ENCODE data around the gene FIGNL2. TPM values are rescaled to one million over a fixed set of nuclear protein-coding genes. Genes with fewer than 3 reads are reported as not detected.

FIGNL2 gene
- total and polyA plus RNA-seq, 2 of the 4 experiments (the other 2 are of a cell fraction): under 0.01 to 0.12 TPM

DNA sequence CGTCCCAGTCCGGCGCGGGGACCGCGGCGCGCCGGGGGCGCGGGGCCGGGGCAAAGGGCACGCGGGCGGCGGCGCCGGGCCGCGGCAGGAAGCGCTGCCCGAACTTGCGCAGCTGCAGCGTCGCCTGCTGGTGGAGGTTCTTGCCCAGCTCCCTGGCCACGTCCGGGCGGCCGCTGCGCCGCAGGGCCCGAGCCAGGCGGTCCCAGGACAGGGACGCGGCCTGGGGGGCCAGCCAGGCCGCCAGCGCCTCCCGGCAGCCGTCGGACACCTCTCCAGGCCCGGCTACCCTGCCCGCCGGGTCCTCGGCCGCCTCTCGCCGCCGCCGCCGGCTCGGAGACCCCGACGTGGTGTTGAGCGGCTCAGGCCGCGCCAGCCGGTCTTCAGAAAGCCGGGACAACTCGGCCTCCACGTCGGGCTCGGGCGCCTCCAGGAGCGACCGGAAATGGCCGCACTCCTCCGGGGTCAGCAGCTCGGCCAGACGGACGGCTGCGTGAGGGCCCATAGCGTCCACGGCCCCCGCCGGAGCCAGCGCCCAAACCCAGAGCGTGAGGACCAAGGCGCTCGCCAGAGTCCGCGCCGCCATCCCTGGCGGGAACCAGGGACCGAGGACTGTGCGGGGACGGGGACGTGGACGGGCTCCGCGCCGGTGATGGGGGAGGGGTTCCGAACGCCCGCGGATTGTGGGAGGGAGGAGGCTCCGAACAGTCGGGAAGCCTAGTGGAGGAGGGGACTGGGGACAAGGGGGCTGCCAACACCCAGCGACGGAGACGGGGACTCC is 34.0 kb downstream of the FIGNL2 start:
- no TSS peak for BruUV-seq (replicated peaks)
- ChIA-PET POLR2A (ENCODE audit: unreplicated experiment) (no interaction called here), CTCF (no interaction called here)
- H2AFZ ChIP-seq (replicated peaks; ENCODE audit: low read length, poor library complexity): peak overlapping the region; percentile 91
- no peaks in the 10 kb centered on the region for H3K9me3 ChIP-seq (ENCODE audit: control insufficient read depth, insufficient read depth, low read length)
- intact Hi-C loops (cut with micrococcal nuclease): loop anchor here (2.0 to 5.0 kb wide), 3 partner anchors 222 to 390 kb away; partner anchors contain the start of genes SCN8A and SLC4A8
- no peaks in the 10 kb centered on the region; the same call in 1 of the 2 replicates for H4K20me1 ChIP-seq (ENCODE audit: insufficient read depth, low read length)
- H3K23ac ChIP-seq (ENCODE audit: low read depth, low read length): no peak overlapping the region
- no peak overlapping the region for H2AK9ac ChIP-seq (replicated peaks; ENCODE audit: low read depth, low read length, poor library complexity)
- H3K4me3 ChIP-seq (ENCODE audit: insufficient read depth, low read depth, low read length): peak overlapping the region; percentile 54
- H2BK20ac ChIP-seq (ENCODE audit: low read depth, low read length): no peak overlapping the region
- no peak overlapping the region; the same call in 1 of the 2 replicates for H3K56ac ChIP-seq (ENCODE audit: extremely low read depth, insufficient read depth, low read length)
- no peaks in the 10 kb centered on the region; the same call in 1 of the 2 replicates for H3K9me1 ChIP-seq (ENCODE audit: insufficient read depth, low read length)
- H2BK120ac ChIP-seq (ENCODE audit: low read depth, low read length): peak overlapping the region; percentile 2
- H3K27me3 ChIP-seq (ENCODE audit: control insufficient read depth, insufficient read depth, low read length): no peaks in the 10 kb centered on the region; the same call in 1 of the 2 replicates
- TF ChIP-seq RFX5 (IDR thresholded peaks at IDR 0.05; ENCODE audit: low read depth, low read length) (no peak), MAZ (IDR thresholded peaks at IDR 0.05; ENCODE audit: borderline replicate concordance, low read depth, low read length) (peak; percentile 10; the same call in 1 of the 2 replicates), SMC3 (IDR thresholded peaks at IDR 0.05; ENCODE audit: low read depth, low read length) (peak; percentile 58), RAD21 (IDR thresholded peaks at IDR 0.05; ENCODE audit: low read length) (peak; percentile 72), POLR2A (IDR thresholded peaks at IDR 0.05; ENCODE audit: low read depth, low read length) (no peak)
- TF ChIP-seq, protein P1, sequence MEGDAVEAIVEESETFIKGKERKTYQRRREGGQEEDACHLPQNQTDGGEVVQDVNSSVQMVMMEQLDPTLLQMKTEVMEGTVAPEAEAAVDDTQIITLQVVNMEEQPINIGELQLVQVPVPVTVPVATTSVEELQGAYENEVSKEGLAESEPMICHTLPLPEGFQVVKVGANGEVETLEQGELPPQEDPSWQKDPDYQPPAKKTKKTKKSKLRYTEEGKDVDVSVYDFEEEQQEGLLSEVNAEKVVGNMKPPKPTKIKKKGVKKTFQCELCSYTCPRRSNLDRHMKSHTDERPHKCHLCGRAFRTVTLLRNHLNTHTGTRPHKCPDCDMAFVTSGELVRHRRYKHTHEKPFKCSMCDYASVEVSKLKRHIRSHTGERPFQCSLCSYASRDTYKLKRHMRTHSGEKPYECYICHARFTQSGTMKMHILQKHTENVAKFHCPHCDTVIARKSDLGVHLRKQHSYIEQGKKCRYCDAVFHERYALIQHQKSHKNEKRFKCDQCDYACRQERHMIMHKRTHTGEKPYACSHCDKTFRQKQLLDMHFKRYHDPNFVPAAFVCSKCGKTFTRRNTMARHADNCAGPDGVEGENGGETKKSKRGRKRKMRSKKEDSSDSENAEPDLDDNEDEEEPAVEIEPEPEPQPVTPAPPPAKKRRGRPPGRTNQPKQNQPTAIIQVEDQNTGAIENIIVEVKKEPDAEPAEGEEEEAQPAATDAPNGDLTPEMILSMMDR (conservative IDR thresholded peaks at IDR 0.05; ENCODE audit: low read depth, low read length): peak; percentile 70
- peak overlapping the region; percentile 15; the same call in 1 of the 2 replicates for H3K4ac ChIP-seq (ENCODE audit: low read depth, low read length)
- peak; percentile 66 for DNase-seq
- no peak overlapping the region for H2BK5ac ChIP-seq (ENCODE audit: low read depth, low read length, poor library complexity, severe bottlenecking)
- peak overlapping the region; percentile 23; the same call in 1 of the 2 replicates for H3K4me2 ChIP-seq (ENCODE audit: low read depth, low read length)
- H4K5ac ChIP-seq (ENCODE audit: low read depth, low read length): peak overlapping the region; percentile 40
- no peak overlapping the region for H4K91ac ChIP-seq (ENCODE audit: insufficient read depth, low read depth, low read length)
- no peak overlapping the region for H3K18ac ChIP-seq (ENCODE audit: low read depth, low read length)
- WGBS, 2 experiments (ENCODE audit: extremely low coverage in 2 of 2, insufficient read length in 1 of 2): 8% methylated on average over 43 of the region's 100 CpGs; no CpG with 5 or more reads in 1 of the 2 experiments
- peaks cover 8% of the 10 kb centered on the region; the same call in 1 of the 2 replicates for H3K4me1 ChIP-seq (ENCODE audit: control insufficient read depth, insufficient read depth, low read length)
- dilution Hi-C loops (cut with HindIII; ENCODE audit: low sequenced_read_pairs, unreplicated experiment): no loop called here
- no peak overlapping the region for H3K9ac ChIP-seq (ENCODE audit: low read depth, low read length)
- no peak overlapping the region; the same call in 1 of the 2 replicates for H3K27ac ChIP-seq (ENCODE audit: insufficient read depth, low read length)
- H2BK15ac ChIP-seq (ENCODE audit: low read depth, low read length): no peak overlapping the region; the same call in 2 of the 3 replicates
- peak overlapping the region; percentile 75 to 79; a peak in 2 of 4 replicates for H4K8ac ChIP-seq (ENCODE audit: low read depth in 2 of 2, low read length in 2 of 2)
- H3K79me1 ChIP-seq (ENCODE audit: low read depth in 1 of 2, low read length in 2 of 2): 0 out of 4 replicates have a peak, but pooled peaks cover 0 to 2% of the 10 kb centered on the region in 2 experiments
- peak; percentile 88 for ATAC-seq (ENCODE audit: low read depth)
- no peak overlapping the region for H3K14ac ChIP-seq (replicated peaks; ENCODE audit: low read depth, low read length)
- H3K36me3 ChIP-seq (ENCODE audit: control insufficient read depth, insufficient read depth, low read length): no peaks in the 10 kb centered on the region
- in situ Hi-C loops (cut with MboI; ENCODE audit: low sequenced_read_pairs): no loop called here
- H2AK5ac ChIP-seq (ENCODE audit: low read depth, low read length): no peak overlapping the region

All from IMR-90 (cell line).